Endothelial cell of umbilical vein (primary cell): ENCODE data around the gene KCNMB2. TPM values are rescaled to one million over a fixed set of nuclear protein-coding genes. Genes with fewer than 3 reads are reported as not detected.

Experiments
- Bru-seq: library from RNA; stranded (reverse); fragments of 400-500 nt; gene quantifications from one replicate; lab custom pipeline; 2021; lab: Mats Ljungman, UMichigan
- BruChase-seq, 2 experiments: library from RNA; stranded (reverse); fragments of 400-500 nt; gene quantifications; one replicate each; lab custom pipeline; 2021; lab: Mats Ljungman, UMichigan
- BruUV-seq: library from RNA; stranded (reverse); fragments of 400-500 nt; replicated peaks from 2 replicates; lab custom pipeline; 2021; lab: Mats Ljungman, UMichigan
- CTCF ChIA-PET: fragments of 300-600, 350-600 bp; sonication (Branson Sonifier 250); formaldehyde crosslinking; loops from one replicate; lab custom pipeline; 2021; ENCODE audit warnings: antibody characterized with exemption, inconsistent platforms; lab: Charles Lee
- POLR2A ChIA-PET: fragments of 300-600, 350-600 bp; sonication (Branson Sonifier 250); formaldehyde crosslinking; loops from one replicate; lab custom pipeline; 2021; ENCODE audit warnings: antibody characterized with exemption, inconsistent platforms; lab: Charles Lee
- DNase-seq: peaks from one replicate; pipeline ENCODE4 v3.0.0-alpha.2; 2011; ENCODE audit warnings: low read depth, low spot score
- FAIRE-seq: peaks from 2 replicates; lab custom pipeline; 2011; peaks lifted over from hg19 to GRCh38; lab: Jason Lieb, UNC
- H2AFZ ChIP-seq: 2 replicates; pipeline ENCODE4 v1.6.0; 2012; ENCODE audit warnings: low read depth, low read length, control low read depth, inconsistent platforms
- H3K27ac ChIP-seq: 2 replicates; pipeline ENCODE4 v1.5.1; 2011; ENCODE audit warnings: low read depth, mild to moderate bottlenecking, control low read depth, low read length, moderate library complexity; ENCODE audit not compliant: insufficient read depth
- H3K27me3 ChIP-seq, 2 experiments: 2 replicates each; pipeline versions ENCODE4 v1.6.0 to v1.6.1; 2011; ENCODE audit warnings: low read length in 2 of 2, mixed read lengths in 1 of 2; ENCODE audit not compliant: control insufficient read depth in 2 of 2, insufficient read depth in 2 of 2
- H3K36me3 ChIP-seq, 2 experiments: 2 replicates in 1 of 2; 3 replicates in 1 of 2; pipeline ENCODE4 v1.5.1; 2011; ENCODE audit warnings: low read length in 2 of 2, mild to moderate bottlenecking in 1 of 2, moderate library complexity in 1 of 2; ENCODE audit not compliant: control insufficient read depth in 2 of 2, insufficient read depth in 2 of 2; ENCODE audit errors: extremely low read depth in 1 of 2
- H3K4me1 ChIP-seq: 3 replicates; pipeline ENCODE4 v1.5.1; 2011; ENCODE audit warnings: mild to moderate bottlenecking, low read length; ENCODE audit not compliant: control insufficient read depth, insufficient read depth; ENCODE audit errors: extremely low read depth
- H3K4me2 ChIP-seq: 2 replicates; pipeline ENCODE4 v1.6.1; 2011; ENCODE audit warnings: low read length, control low read depth, mixed read lengths; ENCODE audit not compliant: insufficient read depth
- H3K4me3 ChIP-seq, 3 experiments: fragments of 200-600 bp in 1 of 3; sonication (generic), shearing (Covaris generic) in 1 of 3; replicated peaks in 1 of 3; 2 replicates each; pipeline ENCODE4 v1.5.1; 2011 to 2016; ENCODE audit warnings: control low read depth in 3 of 3, low read length in 3 of 3, mild to moderate bottlenecking in 2 of 3, inconsistent platforms in 1 of 3, low read depth in 1 of 3, moderate library complexity in 1 of 3; ENCODE audit not compliant: insufficient read depth in 1 of 3
- H3K79me2 ChIP-seq: 2 replicates; pipeline ENCODE4 v1.6.0; 2012; ENCODE audit warnings: low read length, inconsistent platforms; ENCODE audit not compliant: control insufficient read depth, insufficient read depth
- H3K9ac ChIP-seq: replicated peaks from 2 replicates; pipeline ENCODE3; 2011; ENCODE audit warnings: low read length, control low read depth; ENCODE audit not compliant: insufficient read depth; ENCODE audit errors: extremely low read depth
- H3K9me1 ChIP-seq: replicated peaks from 3 replicates; pipeline ENCODE4 v1.6.0; 2011; ENCODE audit warnings: mild to moderate bottlenecking, low read length; ENCODE audit not compliant: control insufficient read depth, insufficient read depth; ENCODE audit errors: extremely low read depth
- H3K9me3 ChIP-seq: replicated peaks from 2 replicates; pipeline ENCODE4 v1.5.1; 2012; ENCODE audit warnings: low read length, inconsistent platforms; ENCODE audit not compliant: control insufficient read depth, insufficient read depth
- H4K20me1 ChIP-seq: replicated peaks from 2 replicates; pipeline ENCODE3; 2011; ENCODE audit warnings: mild to moderate bottlenecking, low read length; ENCODE audit not compliant: control insufficient read depth, insufficient read depth; ENCODE audit errors: extremely low read depth
- EZH2 ChIP-seq: IDR thresholded peaks from 2 replicates; pipeline ENCODE4 v1.6.1; 2012; ENCODE audit warnings: borderline replicate concordance, low read depth, mild to moderate bottlenecking, moderate library complexity, low read length, inconsistent platforms; ENCODE audit not compliant: severe bottlenecking
- FOS ChIP-seq: IDR thresholded peaks from 2 replicates; pipeline ENCODE4 v1.6.1; 2011; ENCODE audit warnings: mild to moderate bottlenecking, low read length, moderate library complexity, borderline replicate concordance; ENCODE audit not compliant: insufficient read depth
- POLR2AphosphoS5 ChIP-seq: IDR thresholded peaks from 2 replicates; pipeline ENCODE4 v1.6.1; 2012; ENCODE audit warnings: low read depth, mild to moderate bottlenecking, control low read depth, low read length, moderate library complexity; ENCODE audit not compliant: insufficient read depth
- dilution Hi-C: fragments of 300-500 bp; cut with MboI; formaldehyde crosslinking; loops from one replicate; pipeline ENCODE4 v1.15.0; 2019; ENCODE audit warnings: low sequenced_read_pairs; ENCODE audit not compliant: extremely low pct_ligation_motif_present
- intact Hi-C: fragments of 100-400 bp; cut with micrococcal nuclease; formaldehyde crosslinking; loops from one replicate; pipeline ENCODE4 v1.10.0; 2022
- long read RNA-seq: library from polyadenylated mRNA; stranded (forward); transcript quantifications from one replicate; pipeline ENCODE4 v2.0.0, GENCODE V29; 2021
- polyA minus RNA-seq, 3 experiments: library from RNA; depleted of rRNA, polyadenylated mRNA; stranded (reverse); fragments of >200 nt; gene quantifications; 1 replicate in 1 of 3; 2 replicates in 2 of 3; pipeline ENCODE4 v1.2.3, GENCODE V29; 2011
- polyA plus RNA-seq, 4 experiments: library from polyadenylated mRNA; depleted of rRNA in 3 of 4; stranded (reverse) in 3 of 4; unstranded in 1 of 4; fragments of >200 nt; gene quantifications; 2 replicates each; pipeline versions ENCODE4 v1.2.1 to v1.2.3, GENCODE V29; 2011 to 2012; ENCODE audit warnings: missing spikeins in 1 of 4
- total RNA-seq: library from RNA; stranded (reverse); gene quantifications from 2 replicates; pipeline ENCODE4 v1.2.3, GENCODE V29; 2021
- TF ChIP-seq, protein P1 (sequence below), 2 donors: IDR thresholded peaks; 1 replicate in 1 of 2; 2 replicates in 1 of 2; pipeline ENCODE4 v1.5.1; 2011; ENCODE audit warnings: low read length in 2 of 2, mild to moderate bottlenecking in 2 of 2, moderate library complexity in 2 of 2, control low read depth in 1 of 2, inconsistent platforms in 1 of 2, low read depth in 1 of 2; ENCODE audit not compliant: insufficient read depth in 1 of 2; ENCODE audit errors: extremely low read depth in 1 of 2

KCNMB2 gene
- total RNA-seq (not detected in 2 replicates), polyA plus RNA-seq (0.24 TPM in 1 of 2 replicates, not detected in the other), polyA minus RNA-seq (not detected in 2 replicates), Bru-seq, nascent RNA (percentile 27 among the genes with signal in this experiment), BruChase-seq, experiment 1, labeled RNA remaining after a 6-hour chase (not detected), BruChase-seq, experiment 2, labeled RNA remaining after a 2-hour chase (not detected)
- not detected in 2 replicates for polyA plus RNA-seq (2011; cell fraction: cytosol; rRNA removed)
- not detected in 2 replicates for polyA plus RNA-seq (2011; cell fraction: nucleus; rRNA removed)
- not detected in 2 replicates for polyA plus RNA-seq (2012)
- not detected for polyA minus RNA-seq (2011; cell fraction: cytosol; rRNA and poly(A)+ RNA removed)
- polyA minus RNA-seq (2011; cell fraction: nucleus; rRNA and poly(A)+ RNA removed) = 0.14 TPM in 1 of 2 replicates, not detected in the other
- long read RNA-seq, partial matches to known transcripts = 0 of 2 reads
- long read RNA-seq, other reads (novel, unspliced or antisense) = 2 of 2 reads

GRCh38 chr3:178536211-178537079, at the start of gene KCNMB2:
TSS of gene KCNMB2 (plus strand) at chr3:178536436.
- Histone ChIP-seq H3K9me3 (no peaks in the 10 kb centered on the region), H3K27me3 (peaks cover 2 to 3% of the 10 kb centered on the region in 2 experiments), H3K4me1 (peaks cover 24% of the 10 kb centered on the region), H3K27ac (no peak within 1 kb of the TSS), H2AFZ (peak within 1 kb of the TSS; percentile 90), H3K4me3 (peak within 1 kb of the TSS; percentile 4 to 67 (median 6)), H3K79me2 (no peaks in the 10 kb centered on the region), H3K9me1 (peaks cover 2% of the 10 kb centered on the region), H3K36me3 (no peaks in the 10 kb centered on the region), H3K9ac (peak within 1 kb of the TSS; percentile 12), H4K20me1 (no peaks in the 10 kb centered on the region), H3K4me2 (peak within 1 kb of the TSS; percentile 80)
- ChIA-PET CTCF (no interaction called here), POLR2A (no interaction called here)
- no TSS peak for BruUV-seq
- no peak for TF ChIP-seq POLR2AphosphoS5
- TF ChIP-seq, protein P1, sequence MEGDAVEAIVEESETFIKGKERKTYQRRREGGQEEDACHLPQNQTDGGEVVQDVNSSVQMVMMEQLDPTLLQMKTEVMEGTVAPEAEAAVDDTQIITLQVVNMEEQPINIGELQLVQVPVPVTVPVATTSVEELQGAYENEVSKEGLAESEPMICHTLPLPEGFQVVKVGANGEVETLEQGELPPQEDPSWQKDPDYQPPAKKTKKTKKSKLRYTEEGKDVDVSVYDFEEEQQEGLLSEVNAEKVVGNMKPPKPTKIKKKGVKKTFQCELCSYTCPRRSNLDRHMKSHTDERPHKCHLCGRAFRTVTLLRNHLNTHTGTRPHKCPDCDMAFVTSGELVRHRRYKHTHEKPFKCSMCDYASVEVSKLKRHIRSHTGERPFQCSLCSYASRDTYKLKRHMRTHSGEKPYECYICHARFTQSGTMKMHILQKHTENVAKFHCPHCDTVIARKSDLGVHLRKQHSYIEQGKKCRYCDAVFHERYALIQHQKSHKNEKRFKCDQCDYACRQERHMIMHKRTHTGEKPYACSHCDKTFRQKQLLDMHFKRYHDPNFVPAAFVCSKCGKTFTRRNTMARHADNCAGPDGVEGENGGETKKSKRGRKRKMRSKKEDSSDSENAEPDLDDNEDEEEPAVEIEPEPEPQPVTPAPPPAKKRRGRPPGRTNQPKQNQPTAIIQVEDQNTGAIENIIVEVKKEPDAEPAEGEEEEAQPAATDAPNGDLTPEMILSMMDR (IDR thresholded peaks at IDR 0.05; ENCODE audit: extremely low read depth in 1 of 2, insufficient read depth in 1 of 2, low read depth in 1 of 2, low read length in 2 of 2) = no peak
- no peak for TF ChIP-seq FOS
- TF ChIP-seq EZH2 = no peak
- dilution Hi-C loops (no loop called here), intact Hi-C loops (no loop called here)
- no peak for FAIRE-seq
- peak; percentile 32 for DNase-seq
